Nephron (organoid): ENCODE results near the gene ASPSCR1.

ENCODE experiments used
- H3K27ac Mint-ChIP-seq, 3 experiments: 2 replicates each; pipeline ENCODE4 v1.8.0; 2020; ENCODE audit warnings: mixed read lengths in 3 of 3, mild to moderate bottlenecking in 2 of 3, moderate library complexity in 1 of 3
- H3K27me3 Mint-ChIP-seq: 2 replicates; pipeline ENCODE4 v1.8.0; 2021; ENCODE audit warnings: low read depth, mild to moderate bottlenecking, moderate library complexity, mixed read lengths
- H3K36me3 Mint-ChIP-seq: 2 replicates; pipeline ENCODE4 v1.8.0; 2020; ENCODE audit warnings: low read depth, mixed read lengths
- H3K4me1 Mint-ChIP-seq: 2 replicates; pipeline ENCODE4 v1.8.0; 2020; ENCODE audit warnings: mixed read lengths
- H3K4me3 Mint-ChIP-seq, 3 experiments: 2 replicates each; pipeline ENCODE4 v1.8.0; 2020; ENCODE audit warnings: mild to moderate bottlenecking in 3 of 3, mixed read lengths in 3 of 3, moderate library complexity in 2 of 3
- H3K9me3 Mint-ChIP-seq: 2 replicates; pipeline ENCODE4 v1.8.0; 2020; ENCODE audit warnings: mixed read lengths
- TF ChIP-seq, protein P1 (sequence below), 3 experiments: fragments of 200-600 bp; sonication (generic); IDR thresholded peaks; one replicate each; pipeline ENCODE4 v1.5.0; 2021; ENCODE audit warnings: antibody characterized with exemption in 3 of 3; ENCODE audit not compliant: unreplicated experiment in 3 of 3

The ASPSCR1 gene

DNA sequence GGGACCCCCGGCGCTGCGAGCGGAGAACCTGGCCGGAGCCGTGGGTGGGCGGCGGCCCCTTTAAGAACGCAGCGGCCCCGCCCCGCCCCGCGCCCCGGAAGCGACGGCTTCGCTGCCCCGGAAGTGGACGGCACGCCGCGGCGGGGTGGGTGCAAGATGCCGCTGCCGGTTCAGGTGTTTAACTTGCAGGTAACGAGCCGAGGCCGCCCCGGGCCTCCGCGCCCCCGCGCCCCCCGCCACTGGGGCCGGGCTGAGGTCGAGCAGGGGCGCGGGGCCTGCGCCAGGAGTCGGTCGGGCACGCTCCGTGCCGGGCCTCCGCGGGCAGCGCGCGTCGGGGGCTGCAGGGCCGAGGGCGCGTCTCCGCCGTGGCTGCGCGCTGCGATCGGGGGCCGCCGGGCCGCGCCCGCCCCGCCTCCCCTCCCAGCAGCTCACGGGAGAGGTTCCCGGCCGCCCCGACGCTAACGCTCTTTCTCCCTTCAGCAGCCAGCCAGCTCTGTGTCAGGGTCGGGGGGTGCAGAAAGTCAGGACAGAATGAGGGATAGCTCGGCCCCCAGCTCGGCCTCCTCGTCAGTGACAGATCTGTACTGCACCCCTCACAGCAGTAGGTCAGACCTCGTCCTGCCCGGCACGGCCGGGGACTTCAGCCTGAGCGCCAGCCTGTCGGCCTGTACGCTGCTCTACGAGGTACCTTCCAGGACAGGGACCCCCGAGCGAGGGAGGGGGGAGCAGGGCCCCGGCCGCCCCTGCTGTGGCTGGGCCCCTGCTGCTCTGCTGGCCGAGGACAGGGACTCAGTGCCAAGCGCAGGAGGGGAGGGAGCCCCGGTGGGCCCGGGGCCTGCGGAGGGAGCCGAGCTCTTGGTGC lies 74.6 kb downstream of the ASPSCR1 start, which contains the start of the genes GPS1 and RFNG:
TSS of gene GPS1 (plus strand) at position 123 of the 862 bp plus-strand sequence. CDS start at position 157, 34 bp downstream.
TSS of gene RFNG (minus strand) at position 36 of the 862 bp plus-strand sequence. CDS start 45 bp downstream, outside the sequence.
- peaks cover 10% of the 10 kb centered on the region for H3K36me3 Mint-ChIP-seq
- peak within 1 kb of the TSS in 1 of 3 experiments; percentile 68 for H3K27ac Mint-ChIP-seq
- peak within 1 kb of the TSS; percentile 89 to 93 (median 91) for H3K4me3 Mint-ChIP-seq
- peaks cover 9% of the 10 kb centered on the region for H3K4me1 Mint-ChIP-seq
- TF ChIP-seq, protein P1, sequence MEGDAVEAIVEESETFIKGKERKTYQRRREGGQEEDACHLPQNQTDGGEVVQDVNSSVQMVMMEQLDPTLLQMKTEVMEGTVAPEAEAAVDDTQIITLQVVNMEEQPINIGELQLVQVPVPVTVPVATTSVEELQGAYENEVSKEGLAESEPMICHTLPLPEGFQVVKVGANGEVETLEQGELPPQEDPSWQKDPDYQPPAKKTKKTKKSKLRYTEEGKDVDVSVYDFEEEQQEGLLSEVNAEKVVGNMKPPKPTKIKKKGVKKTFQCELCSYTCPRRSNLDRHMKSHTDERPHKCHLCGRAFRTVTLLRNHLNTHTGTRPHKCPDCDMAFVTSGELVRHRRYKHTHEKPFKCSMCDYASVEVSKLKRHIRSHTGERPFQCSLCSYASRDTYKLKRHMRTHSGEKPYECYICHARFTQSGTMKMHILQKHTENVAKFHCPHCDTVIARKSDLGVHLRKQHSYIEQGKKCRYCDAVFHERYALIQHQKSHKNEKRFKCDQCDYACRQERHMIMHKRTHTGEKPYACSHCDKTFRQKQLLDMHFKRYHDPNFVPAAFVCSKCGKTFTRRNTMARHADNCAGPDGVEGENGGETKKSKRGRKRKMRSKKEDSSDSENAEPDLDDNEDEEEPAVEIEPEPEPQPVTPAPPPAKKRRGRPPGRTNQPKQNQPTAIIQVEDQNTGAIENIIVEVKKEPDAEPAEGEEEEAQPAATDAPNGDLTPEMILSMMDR (IDR thresholded peaks at IDR 0.05; ENCODE audit: unreplicated experiment in 3 of 3), result no peak
- H3K27me3 Mint-ChIP-seq, result no peaks in the 10 kb centered on the region
- H3K9me3 Mint-ChIP-seq, result no peaks in the 10 kb centered on the region

DNA sequence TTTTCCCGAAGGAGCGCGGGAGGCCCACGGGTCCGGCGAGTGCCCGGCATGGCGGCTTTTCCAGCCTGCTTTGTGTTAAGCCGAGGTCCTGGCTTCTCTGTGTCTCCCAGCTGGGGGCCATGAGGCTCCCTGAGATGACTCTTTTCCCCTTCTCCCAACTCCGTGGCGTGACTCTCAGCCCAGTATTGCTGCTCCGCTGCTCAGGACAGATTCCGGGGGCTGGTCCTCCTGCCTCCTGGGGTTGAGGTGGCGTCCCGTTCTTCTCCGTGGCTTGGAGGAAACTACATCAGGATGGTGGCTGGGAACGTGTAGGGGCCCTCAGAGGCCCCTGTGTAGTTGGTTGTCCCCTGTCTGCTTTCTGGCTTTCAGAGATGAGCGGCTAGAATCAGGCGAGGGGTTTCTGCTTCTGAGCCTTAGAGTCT lies 75.2 kb downstream of the ASPSCR1 start:
- Mint-ChIP-seq H3K36me3 (peaks cover 5% of the 10 kb centered on the region), H3K27ac (no peak overlapping the region), H3K4me1 (peaks cover 9% of the 10 kb centered on the region), H3K9me3 (no peaks in the 10 kb centered on the region), H3K4me3 (peak overlapping the region; percentile 81 to 87 (median 86)), H3K27me3 (no peaks in the 10 kb centered on the region)
- TF ChIP-seq, protein P1 (IDR thresholded peaks at IDR 0.05; ENCODE audit: unreplicated experiment in 3 of 3), result no peak

DNA sequence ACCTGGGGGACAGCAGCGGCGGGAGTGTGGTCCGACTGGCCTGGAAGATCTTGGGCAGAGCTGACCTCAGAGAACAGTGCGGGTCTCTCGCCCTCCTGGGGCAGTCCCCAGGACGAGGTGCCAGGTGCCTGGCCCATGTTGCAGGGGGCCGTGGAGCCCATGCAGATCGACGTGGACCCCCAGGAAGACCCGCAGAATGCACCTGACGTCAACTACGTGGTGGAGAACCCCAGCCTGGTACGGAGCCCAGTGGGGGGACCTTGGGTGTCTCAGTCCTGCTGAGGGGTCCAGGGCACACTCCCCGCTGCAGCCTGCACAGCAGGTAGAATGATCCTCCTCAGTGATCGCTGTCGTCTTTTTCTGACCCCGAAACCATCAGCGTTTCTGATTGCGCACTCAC lies 75.7 kb downstream of the ASPSCR1 start:
- Mint-ChIP-seq H3K9me3 (no peaks in the 10 kb centered on the region), H3K4me3 (peak overlapping the region; percentile 81 to 87 (median 86)), H3K27ac (no peak overlapping the region), H3K36me3 (peaks cover 8% of the 10 kb centered on the region), H3K27me3 (no peaks in the 10 kb centered on the region), H3K4me1 (peaks cover 9% of the 10 kb centered on the region)
- TF ChIP-seq, protein P1 (IDR thresholded peaks at IDR 0.05; ENCODE audit: unreplicated experiment in 3 of 3), result no peak

DNA sequence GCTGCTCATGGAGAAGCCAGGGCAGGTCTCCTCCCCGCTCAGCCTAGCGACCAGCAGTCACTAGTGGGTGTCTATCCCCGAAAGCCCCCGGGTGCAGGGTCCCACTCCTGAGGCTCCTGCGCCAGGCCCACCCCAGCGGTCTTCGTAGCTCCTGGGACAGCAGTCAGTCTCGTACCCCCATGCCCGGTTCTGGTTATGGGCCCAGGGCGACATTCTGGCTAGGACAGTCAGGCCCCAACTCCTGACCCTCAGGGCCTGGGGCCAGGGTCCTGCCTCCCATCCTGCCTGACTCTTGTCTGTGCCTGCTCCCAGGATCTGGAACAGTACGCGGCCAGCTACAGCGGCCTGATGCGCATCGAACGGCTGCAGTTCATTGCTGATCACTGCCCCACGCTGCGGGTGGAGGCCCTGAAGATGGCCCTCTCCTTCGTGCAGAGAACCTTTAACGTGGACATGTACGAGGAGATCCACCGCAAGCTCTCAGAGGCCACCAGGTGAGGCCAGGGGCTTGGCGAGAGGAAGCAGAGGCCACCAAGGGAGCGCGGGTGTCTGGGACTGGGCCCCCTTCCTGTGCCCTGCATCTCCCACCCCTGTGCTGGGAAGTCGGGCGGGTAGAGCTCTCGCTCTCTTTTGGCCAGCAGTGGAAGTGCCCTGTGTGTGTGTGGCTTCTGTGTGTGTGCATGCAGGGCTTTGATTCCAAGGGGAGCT lies 76.3 kb downstream of the ASPSCR1 start:
- Mint-ChIP-seq H3K27ac (no peak overlapping the region), H3K9me3 (no peaks in the 10 kb centered on the region), H3K4me3 (peak overlapping the region; percentile 81 to 87 (median 86)), H3K4me1 (peaks cover 9% of the 10 kb centered on the region), H3K27me3 (no peaks in the 10 kb centered on the region), H3K36me3 (peaks cover 8% of the 10 kb centered on the region)
- TF ChIP-seq, protein P1 (IDR thresholded peaks at IDR 0.05; ENCODE audit: unreplicated experiment in 3 of 3), result no peak

DNA sequence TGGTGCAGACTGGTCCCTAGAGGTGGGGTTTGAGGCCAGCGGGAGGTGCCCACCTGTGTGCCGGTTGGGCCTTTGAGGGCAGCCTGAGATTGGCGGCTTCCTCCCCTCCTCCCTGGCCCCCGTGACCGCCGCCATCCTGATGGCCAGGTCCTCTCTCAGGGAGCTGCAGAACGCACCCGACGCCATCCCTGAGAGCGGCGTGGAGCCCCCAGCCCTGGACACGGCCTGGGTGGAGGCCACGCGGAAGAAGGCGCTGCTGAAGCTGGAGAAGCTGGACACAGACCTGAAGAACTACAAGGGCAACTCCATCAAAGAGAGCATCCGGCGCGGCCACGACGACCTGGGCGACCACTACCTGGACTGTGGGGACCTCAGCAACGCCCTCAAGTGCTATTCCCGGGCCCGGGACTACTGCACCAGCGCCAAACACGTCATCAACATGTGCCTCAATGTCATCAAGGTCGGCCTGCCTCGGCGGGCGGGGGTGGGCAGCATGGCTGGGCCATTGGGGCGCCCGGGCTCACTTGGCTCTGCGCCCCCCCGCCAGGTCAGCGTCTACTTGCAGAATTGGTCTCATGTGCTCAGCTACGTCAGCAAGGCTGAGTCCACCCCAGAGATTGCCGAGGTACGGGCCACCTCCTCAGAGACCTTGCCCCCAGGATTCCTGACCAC lies 77.1 kb downstream of the ASPSCR1 start:
- H3K4me3 Mint-ChIP-seq, result peak overlapping the region; percentile 48 to 87 (median 59)
- H3K4me1 Mint-ChIP-seq, result peaks cover 9% of the 10 kb centered on the region
- H3K9me3 Mint-ChIP-seq, result no peaks in the 10 kb centered on the region
- no peak overlapping the region for H3K27ac Mint-ChIP-seq
- H3K36me3 Mint-ChIP-seq, result peaks cover 8% of the 10 kb centered on the region
- no peaks in the 10 kb centered on the region for H3K27me3 Mint-ChIP-seq
- TF ChIP-seq, protein P1 (IDR thresholded peaks at IDR 0.05; ENCODE audit: unreplicated experiment in 3 of 3), result no peak
